Ishikawa (cell line): ENCODE data around the gene PNPLA3.

Experiments
- CEBPB ChIP-seq: IDR thresholded peaks from 2 replicates; pipeline ENCODE4 v1.6.1; 2012
- CREB1 ChIP-seq: IDR thresholded peaks from 2 replicates; pipeline ENCODE4 v1.6.1; 2012; ENCODE audit warnings: low read depth
- EP300 ChIP-seq: IDR thresholded peaks from 2 replicates; pipeline ENCODE4 v1.6.1; 2012; ENCODE audit warnings: borderline replicate concordance
- FOXM1 ChIP-seq: IDR thresholded peaks from 2 replicates; pipeline ENCODE4 v1.6.1; 2012; ENCODE audit warnings: low read depth, borderline replicate concordance
- RAD21 ChIP-seq: IDR thresholded peaks from 2 replicates; pipeline ENCODE4 v1.6.1; 2012; ENCODE audit warnings: low read depth
- REST ChIP-seq: IDR thresholded peaks from 2 replicates; pipeline ENCODE4 v1.6.1; 2012; ENCODE audit warnings: low read depth, mild to moderate bottlenecking
- TAF1 ChIP-seq: IDR thresholded peaks from 2 replicates; pipeline ENCODE4 v1.6.1; 2012; ENCODE audit warnings: low read depth, mild to moderate bottlenecking
- TCF12 ChIP-seq: IDR thresholded peaks from 2 replicates; pipeline ENCODE4 v1.6.1; 2012; ENCODE audit warnings: low read depth
- TEAD4 ChIP-seq: IDR thresholded peaks from 2 replicates; pipeline ENCODE4 v1.6.1; 2012
- YY1 ChIP-seq: IDR thresholded peaks from 2 replicates; pipeline ENCODE4 v1.6.1; 2012; ENCODE audit warnings: low read depth

GRCh38 chr22:43926349-43926710 lies 2.7 kb downstream of the PNPLA3 start:
- TF ChIP-seq TAF1 (no peak), CREB1 (no peak), RAD21 (no peak), REST (no peak), TEAD4 (no peak), CEBPB (no peak), YY1 (no peak), EP300 (no peak), FOXM1 (no peak), TCF12 (no peak)
